Stimulated activated CD8-positive, alpha-beta memory T cell treated with anti-CD3 and anti-CD28 coated beads, Interleukin-4, amount 100 ng/mL, for 1 hour (primary cell): ENCODE data around the gene FOXI3.

ENCODE experiments used
- DNase-seq, 2 donors: peaks; one replicate each; pipeline ENCODE4 v3.0.0-alpha.2; 2020; ENCODE audit warnings: low read depth in 2 of 2, low spot score in 1 of 2

Gene FOXI3

DNA sequence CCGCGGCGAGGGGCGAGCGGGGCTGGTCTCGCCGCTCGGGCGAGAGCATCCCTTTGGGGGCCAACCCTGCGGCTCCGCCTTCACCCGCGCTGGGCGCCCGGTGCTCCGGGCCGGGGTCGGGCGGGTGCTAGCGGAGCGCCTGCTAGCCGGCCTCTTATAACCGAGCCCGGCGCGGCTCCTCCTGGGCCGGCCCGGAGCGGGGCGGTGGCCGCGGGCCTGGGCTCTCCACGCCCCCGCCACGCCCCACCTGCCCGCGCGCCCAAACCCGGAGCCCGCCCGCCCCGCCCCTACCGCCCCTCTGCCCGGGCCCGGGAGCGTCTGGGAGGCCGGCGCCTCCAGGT lies at the start of gene FOXI3:
Gene FOXI3, minus strand, starts transcription at position 129 of the 341 bp plus-strand sequence. CDS start 158 bp downstream, outside the sequence.
- no peak for DNase-seq

GRCh38 chr2:88500691-88501090 lies 48.2 kb upstream of the FOXI3 start:
- no peak for DNase-seq

DNA sequence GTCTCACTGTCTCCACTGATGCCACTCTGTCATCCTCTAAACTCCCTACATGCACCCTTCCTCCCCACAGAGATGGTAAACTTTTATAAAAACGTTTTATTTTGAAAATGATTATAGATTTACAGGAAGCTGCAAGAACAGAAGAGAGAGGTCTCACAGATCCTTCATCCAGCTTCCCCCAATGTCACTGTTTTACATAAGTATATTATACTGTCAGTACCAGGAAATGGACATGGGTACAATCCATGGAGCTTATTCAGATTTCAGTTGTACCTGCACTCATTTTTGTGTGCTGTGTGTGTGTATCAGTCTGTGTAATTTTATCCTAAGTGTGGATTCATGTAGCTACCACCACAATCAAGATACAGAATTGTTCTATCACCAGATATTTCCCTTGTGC lies 46.7 kb upstream of the FOXI3 start:
- DNase-seq, result no peak

DNA sequence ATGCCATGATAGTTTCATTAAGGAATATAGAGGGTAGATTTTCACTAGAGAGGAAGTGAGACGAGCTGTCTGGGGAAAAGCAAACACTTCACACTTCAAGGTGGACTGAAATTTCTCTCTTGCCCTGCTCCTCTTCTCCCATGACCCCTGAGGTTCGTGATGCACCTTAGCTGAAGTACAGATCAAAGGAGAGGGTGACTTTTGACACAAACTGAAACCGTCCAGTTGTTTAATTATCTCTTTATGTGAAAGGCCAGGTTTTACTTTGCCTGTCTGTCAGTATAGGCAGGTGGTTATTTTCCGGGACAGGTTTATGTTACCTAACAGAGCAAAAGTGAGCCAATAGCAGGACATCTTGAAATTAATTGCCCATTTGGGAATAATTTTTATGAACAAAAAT lies 41.0 kb upstream of the FOXI3 start:
- no peak for DNase-seq

DNA sequence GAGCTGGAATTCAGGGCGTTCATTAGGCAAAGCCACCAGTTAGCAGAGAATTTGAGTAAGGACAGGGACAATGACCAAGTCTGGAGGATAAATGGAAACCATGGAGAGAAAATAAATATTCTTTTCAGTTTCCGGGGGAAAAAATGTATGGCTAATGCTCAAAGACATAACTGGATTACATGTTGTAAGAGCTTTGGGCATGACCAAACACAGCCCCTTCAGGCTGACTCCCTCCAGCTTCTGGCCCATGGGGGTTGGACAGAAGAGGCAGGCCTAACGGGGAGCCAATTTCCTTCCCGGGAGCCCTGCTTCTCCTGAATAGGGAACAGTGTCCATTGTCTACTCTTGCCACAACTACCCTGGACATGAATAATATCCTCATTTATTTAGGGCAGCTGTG lies 39.5 kb upstream of the FOXI3 start:
- no peak for DNase-seq

DNA sequence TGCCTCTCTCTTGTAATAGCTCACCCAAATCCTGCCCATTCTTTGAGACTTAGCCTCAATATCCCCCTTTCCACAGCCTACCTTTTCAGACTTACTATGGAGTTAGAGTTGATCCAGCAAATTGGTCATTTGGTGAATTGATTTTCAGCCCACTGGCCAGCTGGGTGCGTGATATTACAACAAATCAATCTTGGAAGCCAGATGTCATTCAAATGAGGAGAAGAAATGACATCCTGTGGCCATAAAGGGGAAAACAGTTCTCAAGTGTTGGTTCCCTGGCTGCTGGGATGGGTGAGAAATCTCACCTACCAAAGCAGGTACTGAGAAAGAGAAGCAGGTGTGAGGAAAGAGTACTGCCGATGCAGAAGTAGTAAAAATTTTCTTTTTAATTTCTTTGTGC lies 36.7 kb upstream of the FOXI3 start:
- DNase-seq, result no peak

GRCh38 chr2:88483200-88483599 lies 30.7 kb upstream of the FOXI3 start:
- DNase-seq, result no peak

- DNase-seq, result no peak
Observed at GRCh38 chr2:88481691-88482336, 29.3 kb upstream of the FOXI3 start.

DNA sequence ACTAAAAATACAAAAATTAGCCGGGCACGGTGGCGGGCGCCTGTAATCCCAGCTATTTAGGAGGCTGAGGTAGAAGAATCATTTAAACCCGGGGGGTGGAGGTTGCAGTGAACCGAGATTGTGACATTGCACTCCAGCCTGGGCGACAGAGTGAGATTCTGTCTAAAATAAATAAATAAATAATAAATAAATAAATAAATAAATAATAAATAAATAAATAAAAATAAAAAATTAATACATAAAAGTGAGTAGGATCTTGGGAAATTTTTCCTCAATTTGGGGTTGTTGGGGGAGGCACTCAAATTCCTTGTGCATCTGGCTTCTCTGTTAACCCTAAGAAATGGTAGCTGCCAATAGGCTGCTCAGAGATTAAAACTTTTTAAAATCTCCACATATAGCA lies 20.3 kb upstream of the FOXI3 start:
- DNase-seq, result no peak

- DNase-seq, result no peak
Observed at GRCh38 chr2:88471083-88471942, 18.8 kb upstream of the FOXI3 start.

DNA sequence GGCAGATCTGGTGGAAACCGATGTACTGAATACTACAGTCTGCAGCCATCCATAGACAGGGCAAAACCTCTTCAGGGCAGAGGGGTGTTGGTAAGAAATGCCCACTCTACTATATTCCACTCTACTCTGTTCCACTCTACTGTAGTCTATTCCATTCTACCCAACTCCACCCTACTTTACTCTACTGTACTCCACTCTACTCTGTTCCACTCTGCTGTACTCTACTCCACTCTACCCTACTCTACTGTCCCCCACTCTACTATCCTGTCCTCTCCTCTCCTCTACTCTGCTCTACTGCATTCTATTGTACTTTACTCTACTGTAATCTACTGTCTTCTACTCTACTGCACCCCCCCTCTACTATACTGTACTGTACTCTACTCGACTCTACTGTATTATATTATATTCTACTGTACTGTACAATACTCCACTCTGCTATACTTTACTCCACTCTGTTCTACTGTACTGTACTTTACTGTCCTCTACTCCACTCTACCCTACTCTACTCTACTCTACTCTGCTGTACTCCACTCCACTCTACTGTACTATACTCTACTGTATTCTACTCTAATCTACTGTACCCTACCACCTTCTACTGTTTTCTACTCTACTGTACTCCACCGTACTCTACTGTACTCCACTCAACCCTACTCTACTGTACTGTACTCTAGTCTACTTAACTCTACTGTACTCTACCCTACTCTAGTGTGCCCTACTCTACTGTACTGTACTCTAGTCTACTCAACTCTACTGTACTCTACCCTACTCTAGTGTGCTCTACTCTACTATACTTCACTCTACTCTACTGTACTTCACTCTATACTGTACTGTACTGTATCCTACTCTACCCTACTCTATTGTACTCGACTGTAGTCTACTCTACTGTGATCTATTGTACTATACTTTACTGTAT lies 17.0 kb upstream of the FOXI3 start:
- no peak for DNase-seq

- DNase-seq, result no peak
Observed at GRCh38 chr2:88464153-88464552, 11.7 kb upstream of the FOXI3 start.

- DNase-seq, result no peak
Observed at GRCh38 chr2:88458633-88459032, 6.1 kb upstream of the FOXI3 start.

DNA sequence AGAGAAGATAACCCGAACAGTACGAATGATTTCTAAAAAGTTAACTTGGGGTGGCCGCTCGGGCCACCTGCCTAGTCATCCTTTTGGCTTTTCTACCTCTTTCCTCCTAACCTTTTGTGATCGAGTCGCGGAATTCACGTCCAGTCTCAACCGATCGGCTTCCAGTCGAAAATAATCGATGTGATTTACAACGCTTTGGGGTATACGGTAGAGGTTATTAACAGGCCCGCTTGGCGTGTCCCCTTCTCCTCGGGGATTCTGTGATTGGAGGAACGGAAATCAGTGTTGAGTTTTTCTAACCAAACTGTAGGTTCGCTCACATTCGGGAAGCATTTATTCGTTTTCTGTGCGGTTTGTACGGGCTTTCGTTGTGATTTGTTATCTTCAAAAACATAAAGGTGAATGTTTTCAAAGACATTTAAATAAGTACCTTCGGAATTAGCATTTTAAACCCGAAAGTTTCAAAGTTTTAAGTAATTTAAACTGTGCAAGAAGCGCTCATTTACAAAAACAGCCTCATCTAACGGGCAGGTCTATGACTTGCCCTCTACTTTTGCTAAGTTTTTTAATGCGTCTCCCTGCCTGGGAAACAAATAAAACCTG lies 588 bp upstream of the FOXI3 start:
- DNase-seq, result no peak

GRCh38 chr2:88451811-88452564 lies 505 bp downstream of the FOXI3 start:
- no peak for DNase-seq

GRCh38 chr2:88450925-88451810 lies 1.3 kb downstream of the FOXI3 start:
- no peak for DNase-seq

DNA sequence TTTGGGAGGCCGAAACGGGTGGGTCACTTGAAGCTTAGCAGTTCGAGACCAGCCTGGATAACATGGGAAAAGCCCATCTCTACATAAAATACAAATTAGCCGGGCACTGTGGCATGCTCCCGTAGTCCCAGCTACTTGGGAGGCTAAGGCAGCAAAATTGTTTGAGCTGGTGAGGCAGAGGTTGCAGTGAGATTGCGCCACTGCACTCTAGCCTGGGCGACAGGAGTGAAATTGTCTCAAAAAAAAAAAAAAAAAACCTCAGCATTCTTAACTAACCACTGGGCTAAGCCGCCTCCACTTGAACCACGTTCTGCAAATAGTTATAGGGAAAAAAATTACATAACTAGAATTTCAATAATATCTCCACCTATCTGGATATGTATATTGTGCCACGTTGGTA lies 2.3 kb downstream of the FOXI3 start:
- no peak for DNase-seq

DNA sequence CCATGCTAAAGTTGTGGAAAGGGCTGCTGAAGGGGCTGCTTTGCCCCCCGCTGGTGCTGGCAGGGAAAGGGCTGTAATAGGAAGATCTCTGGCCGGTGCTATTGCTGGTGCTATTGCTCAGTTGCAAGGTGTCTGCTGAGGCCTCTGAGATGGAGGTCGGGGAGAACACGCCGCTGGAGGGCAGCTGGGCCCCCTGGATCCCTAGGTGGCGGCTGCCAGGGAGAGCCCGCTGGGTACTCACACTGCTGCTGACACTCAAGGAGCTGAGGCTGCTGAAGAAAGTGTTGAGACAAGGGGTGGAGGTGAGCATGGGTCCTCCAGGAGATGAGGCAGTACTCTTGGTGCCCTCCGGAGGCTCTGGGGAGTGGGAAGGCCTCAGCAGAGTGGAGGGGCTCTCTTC lies 4.2 kb downstream of the FOXI3 start:
- DNase-seq, result no peak

- DNase-seq, result no peak
Observed at GRCh38 chr2:88443353-88443938, 9.0 kb downstream of the FOXI3 start.
